HG03064 (cell line): ENCODE data around the gene STX1B.
A peak's percentile ranks its signal among the peaks of the same experiment; 100 is the strongest.
"Not testable (repeated sequence)": the region's sequence is repeated elsewhere in the genome, so short reads cannot be mapped to it uniquely, and the experiment has no call there.

Experiments used
- ATAC-seq: cut with Tn5 transposase; IDR thresholded peaks from one replicate; pipeline ENCODE4 v1.9.1; 2021; ENCODE audit warnings: low read depth; ENCODE audit not compliant: unreplicated experiment

STX1B gene

DNA sequence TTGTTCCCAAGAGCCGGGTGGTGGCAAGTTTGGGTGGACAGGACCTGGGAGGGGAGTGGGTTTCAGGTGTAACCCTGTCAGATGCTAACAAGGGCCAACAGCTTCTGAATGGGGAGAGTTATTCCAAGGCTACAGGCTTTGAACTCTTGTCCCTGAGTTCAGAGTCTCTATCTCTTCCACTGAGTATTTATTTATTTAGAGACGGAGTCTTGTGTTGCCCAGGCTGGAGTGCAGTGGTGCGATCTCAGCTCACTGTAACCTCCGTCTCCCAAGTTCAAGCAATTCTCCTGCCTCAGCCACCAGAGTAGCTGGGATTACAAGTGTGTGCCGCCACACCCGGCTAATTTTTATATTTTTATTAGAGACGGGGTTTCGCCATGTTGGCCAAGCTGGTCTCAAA lies 55.4 kb downstream of the STX1B start:
- no peak for ATAC-seq

- no peak for ATAC-seq
Measured at GRCh38 chr16:30953511-30954124, 56.8 kb downstream of the STX1B start.

DNA sequence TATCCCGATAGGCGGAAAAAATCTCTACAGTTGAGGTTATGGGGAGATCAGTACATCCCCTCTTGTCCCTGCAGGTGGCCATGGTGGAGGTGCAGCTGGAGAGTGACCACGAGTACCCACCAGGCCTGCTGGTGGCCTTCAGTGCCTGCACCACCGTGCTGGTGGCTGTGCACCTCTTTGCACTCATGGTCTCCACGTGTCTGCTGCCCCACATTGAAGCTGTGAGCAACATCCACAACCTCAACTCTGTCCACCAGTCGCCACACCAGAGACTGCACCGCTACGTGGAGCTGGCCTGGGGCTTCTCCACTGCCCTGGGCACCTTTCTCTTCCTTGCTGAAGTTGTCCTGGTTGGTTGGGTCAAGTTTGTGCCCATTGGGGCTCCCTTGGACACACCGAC lies 57.3 kb downstream of the STX1B start:
- no peak for ATAC-seq

DNA sequence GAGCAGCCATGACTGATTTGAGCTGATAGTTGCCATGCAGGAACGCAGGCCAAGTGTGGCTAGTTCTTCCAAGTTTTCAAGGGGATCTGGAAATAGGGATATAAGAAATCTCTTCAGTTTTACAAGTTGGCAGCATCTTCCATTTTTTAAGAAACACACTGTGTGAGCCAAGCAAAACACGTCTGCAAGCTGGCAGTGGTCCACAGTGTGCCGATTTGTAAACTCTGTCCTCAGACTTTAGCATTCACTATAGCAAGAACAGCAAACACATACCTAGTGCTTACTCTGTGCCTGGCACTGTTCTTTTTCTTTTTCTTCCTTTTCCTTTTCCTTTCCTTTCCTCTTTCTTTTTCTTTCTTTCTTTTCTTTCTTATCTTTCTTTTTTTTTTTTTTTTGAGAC lies 58.7 kb downstream of the STX1B start:
- ATAC-seq = no peak

DNA sequence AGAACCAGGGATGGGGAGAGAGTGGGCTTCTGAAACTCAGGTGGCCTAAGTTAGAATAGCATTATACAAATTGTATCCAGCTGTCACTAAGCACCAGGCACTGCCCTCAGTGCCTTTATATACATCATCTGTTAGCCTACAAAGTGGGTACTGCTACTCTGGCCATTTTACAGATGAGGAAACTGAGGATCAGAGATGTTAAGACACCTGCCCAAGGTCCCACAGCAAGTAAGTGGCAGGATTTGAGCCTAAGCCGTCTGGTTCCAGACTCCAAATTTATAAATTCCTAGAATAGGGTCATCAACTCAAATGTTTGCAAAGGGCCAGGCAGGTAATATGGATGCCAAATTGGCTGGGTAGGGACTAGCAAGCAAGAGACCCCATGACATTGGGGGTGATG lies 59.2 kb downstream of the STX1B start:
- no peak for ATAC-seq

GRCh38 chr16:30950516-30951065 lies 59.8 kb downstream of the STX1B start:
- no peak for ATAC-seq

GRCh38 chr16:30949650-30950515 lies 60.6 kb downstream of the STX1B start:
- ATAC-seq = peak; percentile 48

- peak; percentile 59 for ATAC-seq
Measured at GRCh38 chr16:30948667-30949649, 61.5 kb downstream of the STX1B start, which contains the start of gene ORAI3. Gene ORAI3 (plus strand): TSS chr16:30949068. CDS start chr16:30949290, 222 bp downstream.

GRCh38 chr16:30947859-30948666 lies 62.4 kb downstream of the STX1B start:
- no peak for ATAC-seq

DNA sequence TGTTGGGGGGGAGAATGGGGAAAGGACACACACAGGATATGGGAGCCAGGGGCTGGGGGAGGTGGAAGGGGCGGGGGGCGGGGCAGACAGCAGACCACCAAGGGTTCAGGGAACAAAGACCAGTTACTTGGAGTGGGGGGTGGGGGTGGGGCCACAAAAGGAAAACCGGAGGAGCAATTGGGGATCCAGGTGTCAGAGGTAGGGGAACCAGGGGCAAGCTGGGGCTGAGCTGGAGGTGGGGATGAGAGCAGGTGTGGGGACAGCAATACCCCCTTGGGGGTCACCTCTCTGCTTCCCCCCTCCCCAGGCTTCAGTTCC lies 62.9 kb downstream of the STX1B start:
- no peak for ATAC-seq

DNA sequence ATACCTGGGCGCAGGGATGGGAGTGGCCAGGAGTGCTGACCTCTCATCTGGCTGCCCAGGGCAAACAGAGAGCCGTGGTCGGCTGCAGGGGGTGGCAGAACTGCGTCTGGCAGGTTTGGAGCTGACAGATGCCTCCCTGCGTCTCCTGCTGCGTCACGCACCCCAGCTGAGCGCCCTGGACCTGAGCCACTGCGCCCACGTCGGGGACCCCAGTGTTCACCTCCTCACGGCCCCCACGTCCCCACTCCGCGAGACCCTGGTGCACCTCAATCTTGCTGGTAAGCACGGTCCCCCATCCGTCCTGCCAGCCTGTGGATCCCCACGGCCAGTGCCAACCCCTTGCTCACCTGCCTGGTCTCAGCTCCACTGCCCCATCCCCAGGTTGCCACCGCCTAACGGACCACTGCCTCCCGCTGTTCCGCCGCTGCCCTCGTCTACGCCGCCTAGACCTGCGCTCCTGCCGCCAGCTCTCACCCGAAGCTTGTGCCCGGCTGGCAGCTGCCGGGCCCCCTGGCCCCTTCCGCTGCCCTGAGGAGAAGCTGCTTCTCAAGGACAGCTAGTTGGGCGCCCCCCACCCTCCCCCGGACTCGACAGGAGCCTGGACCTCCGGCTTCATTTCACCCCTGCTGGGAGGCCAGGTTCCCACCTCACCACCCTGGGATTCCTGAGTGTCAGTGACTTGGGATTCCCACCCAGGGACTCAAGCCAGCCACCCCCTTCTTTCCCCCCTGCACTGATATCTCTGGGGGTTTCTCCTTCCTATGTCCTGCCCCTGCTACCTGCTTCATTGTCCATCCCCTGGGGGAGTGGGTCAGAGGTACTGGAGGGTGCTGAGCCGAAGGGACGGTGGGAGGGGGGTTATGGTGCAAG lies 63.5 kb downstream of the STX1B start:
- ATAC-seq = no peak

DNA sequence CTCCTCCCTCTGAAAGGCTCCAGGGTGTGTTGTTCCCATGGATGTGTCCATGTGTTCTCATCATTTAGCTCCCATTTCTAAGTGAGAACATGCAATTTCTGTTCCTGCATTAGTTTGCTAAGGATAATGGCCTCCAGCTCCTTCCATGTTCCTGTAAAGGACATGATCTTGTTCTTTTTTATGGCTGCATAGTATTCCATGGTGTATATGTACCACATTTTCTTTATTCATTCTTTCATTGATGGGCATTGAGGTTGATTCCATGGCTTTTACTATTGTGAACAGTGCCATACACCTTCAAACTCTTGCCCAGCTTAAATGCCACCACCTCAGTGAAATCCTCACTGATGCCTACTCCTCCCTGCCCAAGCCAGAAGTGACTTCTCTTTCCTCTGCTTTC lies 66.1 kb downstream of the STX1B start:
- ATAC-seq = no peak

DNA sequence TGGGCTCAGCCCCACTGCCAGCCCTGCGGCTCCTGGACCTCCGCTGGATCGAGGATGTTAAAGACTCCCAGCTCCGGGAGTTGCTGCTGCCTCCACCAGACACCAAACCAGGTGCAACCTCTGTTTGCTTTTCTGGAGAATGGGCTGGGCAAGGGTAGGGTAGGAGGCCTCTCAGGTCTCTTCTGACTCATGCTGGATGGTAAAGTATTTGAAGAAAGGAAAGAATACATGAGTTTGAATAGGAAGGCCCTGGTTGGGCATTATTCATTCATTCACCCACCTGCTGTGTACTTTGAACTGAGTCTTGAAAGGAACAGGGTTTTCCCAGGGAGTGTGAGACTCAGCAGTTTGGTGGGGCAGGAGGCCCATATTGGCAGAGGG lies 68.0 kb downstream of the STX1B start:
- ATAC-seq = no peak

DNA sequence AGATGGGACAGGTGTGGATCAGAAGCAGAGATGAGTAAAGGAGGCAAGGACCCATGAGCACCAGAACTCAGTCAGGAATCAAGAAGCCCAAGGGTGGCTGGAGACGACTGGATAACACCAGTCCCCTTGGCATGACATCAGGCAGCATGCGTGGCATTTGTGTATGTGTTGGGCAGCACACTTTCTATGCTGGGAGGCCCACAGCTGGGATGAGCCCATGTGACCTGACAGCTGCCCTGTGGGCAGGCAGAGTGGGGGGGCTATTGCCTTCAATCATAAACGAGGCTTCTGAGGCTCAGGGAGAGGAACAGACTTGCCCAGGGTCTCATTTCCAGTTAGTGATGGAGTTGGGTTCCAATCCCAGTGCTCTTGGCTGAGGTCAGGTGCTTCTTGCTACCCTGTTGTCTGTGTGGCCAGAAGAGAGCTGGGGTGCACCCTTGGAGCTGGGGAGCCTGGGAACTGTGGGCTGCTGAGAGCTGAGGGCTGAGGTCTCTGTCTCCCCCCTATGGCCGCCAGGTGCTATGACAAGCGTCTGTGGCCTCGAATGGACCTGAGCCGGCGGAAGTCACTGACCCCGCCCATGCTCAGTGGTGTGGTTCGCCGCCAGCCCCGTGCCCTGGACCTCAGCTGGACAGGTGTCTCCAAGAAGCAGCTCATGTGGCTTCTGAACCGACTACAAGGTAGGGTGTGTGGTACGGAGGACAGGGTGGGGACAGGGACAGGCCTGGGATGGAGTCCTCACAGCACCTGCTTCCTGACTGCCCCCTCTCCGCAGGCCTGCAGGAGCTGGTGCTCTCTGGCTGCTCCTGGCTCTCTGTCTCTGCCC lies 68.6 kb downstream of the STX1B start:
- ATAC-seq = peak; percentile 79

DNA sequence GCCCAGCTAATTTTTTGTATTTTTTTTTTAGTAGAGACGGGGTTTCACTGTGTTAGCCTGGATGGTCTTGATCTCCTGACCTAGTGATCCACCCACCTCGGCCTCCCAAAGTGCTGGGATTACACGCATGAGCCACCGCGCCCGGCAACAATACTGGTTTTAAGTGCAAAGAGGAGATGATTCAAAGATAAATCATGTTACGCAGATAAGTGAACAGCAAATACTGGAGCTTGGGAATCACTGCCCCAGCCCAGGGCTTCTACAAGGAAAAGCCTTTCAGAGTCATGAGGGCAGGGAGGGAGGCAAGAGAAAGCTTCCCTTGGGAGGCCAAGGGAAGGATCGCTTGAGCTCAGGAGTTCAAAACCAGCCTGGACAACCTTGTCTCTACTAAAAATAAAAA lies 70.9 kb downstream of the STX1B start:
- ATAC-seq = not testable (repeated sequence)
